Neural crest cell (in vitro differentiated cells): ENCODE measurements around the gene TBC1D10A. TPM values are rescaled to one million over a fixed set of nuclear protein-coding genes. Genes with fewer than 3 reads are reported as not detected.

Experiments used
- DNase-seq: peaks from one replicate; pipeline ENCODE4 v3.0.0; 2021; ENCODE audit warnings: low read depth, mixed read lengths, low spot score
- H3K27ac Mint-ChIP-seq: one replicate; pipeline ENCODE4 v1.8.0; 2021; ENCODE audit warnings: mild to moderate bottlenecking, mixed read lengths; ENCODE audit not compliant: unreplicated experiment
- H3K27me3 Mint-ChIP-seq: 2 replicates; pipeline ENCODE4 v1.8.0; 2021; ENCODE audit warnings: low read depth, mild to moderate bottlenecking, mixed read lengths
- H3K36me3 Mint-ChIP-seq: 2 replicates; pipeline ENCODE4 v1.8.0; 2021; ENCODE audit warnings: low read depth, mild to moderate bottlenecking, mixed read lengths
- H3K4me1 Mint-ChIP-seq: 2 replicates; pipeline ENCODE4 v1.8.0; 2021; ENCODE audit warnings: mixed read lengths
- H3K4me3 Mint-ChIP-seq: one replicate; pipeline ENCODE4 v1.8.0; 2021; ENCODE audit warnings: mild to moderate bottlenecking, mixed read lengths
- H3K9me3 Mint-ChIP-seq: 2 replicates; pipeline ENCODE4 v1.8.0; 2021; ENCODE audit warnings: mixed read lengths
- CTCF ChIP-seq: fragments of 200-600 bp; sonication (generic); conservative IDR thresholded peaks from 2 replicates; pipeline ENCODE4 v1.5.0; 2021; ENCODE audit warnings: antibody characterized with exemption, mild to moderate bottlenecking
- total RNA-seq: library from RNA; stranded (reverse); gene quantifications from 2 replicates; pipeline ENCODE4 v1.2.1, GENCODE V29; 2021

Gene TBC1D10A
- total RNA-seq, 1 donor from 2014 or later: 8.5 TPM

GRCh38 chr22:30302810-30303138 lies 24.0 kb downstream of the TBC1D10A start:
- no peak for DNase-seq
- no peaks in the 10 kb centered on the region for H3K36me3 Mint-ChIP-seq
- no peak overlapping the region for H3K4me3 Mint-ChIP-seq
- H3K9me3 Mint-ChIP-seq: no peaks in the 10 kb centered on the region
- no peaks in the 10 kb centered on the region for H3K27me3 Mint-ChIP-seq
- H3K27ac Mint-ChIP-seq: no peak overlapping the region
- TF ChIP-seq CTCF: no peak
- H3K4me1 Mint-ChIP-seq: peaks cover 7% of the 10 kb centered on the region

GRCh38 chr22:30301995-30302809 lies 24.5 kb downstream of the TBC1D10A start:
- Mint-ChIP-seq H3K4me3 (no peak overlapping the region), H3K9me3 (no peaks in the 10 kb centered on the region), H3K27me3 (no peaks in the 10 kb centered on the region), H3K36me3 (no peaks in the 10 kb centered on the region), H3K27ac (peak overlapping the region; percentile 78), H3K4me1 (peaks cover 7% of the 10 kb centered on the region)
- TF ChIP-seq CTCF: no peak
- DNase-seq: no peak

- Mint-ChIP-seq H3K4me3 (no peak overlapping the region), H3K36me3 (no peaks in the 10 kb centered on the region), H3K27ac (no peak overlapping the region), H3K27me3 (no peaks in the 10 kb centered on the region), H3K9me3 (no peaks in the 10 kb centered on the region), H3K4me1 (no peaks in the 10 kb centered on the region)
- no peak for TF ChIP-seq CTCF
- DNase-seq: no peak
These were observed 27.4 kb downstream of the TBC1D10A start for GRCh38 chr22:30299322-30299721.

- Mint-ChIP-seq H3K4me3 (no peak overlapping the region), H3K27me3 (no peaks in the 10 kb centered on the region), H3K36me3 (no peaks in the 10 kb centered on the region), H3K4me1 (no peaks in the 10 kb centered on the region), H3K9me3 (no peaks in the 10 kb centered on the region), H3K27ac (no peak overlapping the region)
- TF ChIP-seq CTCF: no peak
- no peak for DNase-seq
These were observed 28.6 kb downstream of the TBC1D10A start for GRCh38 chr22:30297991-30298701.

GRCh38 chr22:30297276-30297990 lies 29.3 kb downstream of the TBC1D10A start:
- no peak overlapping the region for H3K4me3 Mint-ChIP-seq
- H3K36me3 Mint-ChIP-seq: no peaks in the 10 kb centered on the region
- no peaks in the 10 kb centered on the region for H3K4me1 Mint-ChIP-seq
- no peak for TF ChIP-seq CTCF
- H3K9me3 Mint-ChIP-seq: no peaks in the 10 kb centered on the region
- no peak overlapping the region for H3K27ac Mint-ChIP-seq
- H3K27me3 Mint-ChIP-seq: no peaks in the 10 kb centered on the region
- no peak for DNase-seq
